Stomach (tissue), 4 donors: Measurements from ENCODE around the gene EVX1.

Experiments used
- CTCF ChIP-seq, 7 experiments: fragments of 450-650 bp in 4 of 7; fragments of 200-600 bp in 3 of 7; sonication (generic) in 3 of 7; IDR thresholded peaks; one replicate each; pipeline ENCODE4 v1.5.1; 2016 to 2019; ENCODE audit warnings: antibody characterized with exemption in 7 of 7, control low read depth in 2 of 7, mild to moderate bottlenecking in 1 of 7
- EP300 ChIP-seq: sonication (generic); formaldehyde crosslinking; IDR thresholded peaks from one replicate; pipeline ENCODE4 v1.6.1; 2017; ENCODE audit warnings: antibody characterized with exemption
- POLR2A ChIP-seq, 4 donors: fragments of 450-650 bp; IDR thresholded peaks; one replicate each; pipeline ENCODE4 v1.6.1; 2016; ENCODE audit warnings: antibody characterized with exemption in 4 of 4, control low read depth in 2 of 4, mild to moderate bottlenecking in 1 of 4, moderate library complexity in 1 of 4
- POLR2AphosphoS5 ChIP-seq, 3 donors: sonication (generic); formaldehyde crosslinking; IDR thresholded peaks; one replicate each; pipeline ENCODE4 v1.6.1; 2016; ENCODE audit warnings: antibody characterized with exemption in 3 of 3

GRCh38 chr7:27210441-27211083, 32.0 kb upstream of the EVX1 start:
- peak in 5 of 7 experiments; percentile 20 to 78 (median 61) for TF ChIP-seq CTCF (IDR thresholded peaks at IDR 0.05)
- TF ChIP-seq POLR2A (IDR thresholded peaks at IDR 0.05), result no peak
- no peak for TF ChIP-seq POLR2AphosphoS5 (IDR thresholded peaks at IDR 0.05)
- no peak for TF ChIP-seq EP300
